Measurements from ENCODE around the gene DPYD. TPM values are rescaled to one million over a fixed set of nuclear protein-coding genes. Genes with fewer than 3 reads are reported as not detected.

DPYD gene
- total and polyA plus RNA-seq, 9 donors: 17.2 to 45.9 (median 38.7) TPM

- H3K36me3 ChIP-seq: no peaks in the 10 kb centered on the region
- no peak overlapping the region for H3K4me3 ChIP-seq
- 95 to 100% (median 96%) methylated on average over 5 of the region's 5 CpGs for WGBS, 3 donors
- DNase-seq: no peak
- intact Hi-C loops (cut with DNase I): no loop called here
- no peaks in the 10 kb centered on the region for H3K4me1 ChIP-seq (ENCODE audit: insufficient read depth)
- H3K27me3 ChIP-seq: no peaks in the 10 kb centered on the region
- no peak overlapping the region for H3K27ac ChIP-seq
- H3K9me3 ChIP-seq: no peaks in the 10 kb centered on the region
- TF ChIP-seq POLR2A (IDR thresholded peaks at IDR 0.05): no peak
- no peak for TF ChIP-seq EP300 (IDR thresholded peaks at IDR 0.05)
- TF ChIP-seq CTCF (IDR thresholded peaks at IDR 0.05): no peak
These were observed 76.2 kb downstream of the DPYD start for GRCh38 chr1:97844552-97845089.

DNA sequence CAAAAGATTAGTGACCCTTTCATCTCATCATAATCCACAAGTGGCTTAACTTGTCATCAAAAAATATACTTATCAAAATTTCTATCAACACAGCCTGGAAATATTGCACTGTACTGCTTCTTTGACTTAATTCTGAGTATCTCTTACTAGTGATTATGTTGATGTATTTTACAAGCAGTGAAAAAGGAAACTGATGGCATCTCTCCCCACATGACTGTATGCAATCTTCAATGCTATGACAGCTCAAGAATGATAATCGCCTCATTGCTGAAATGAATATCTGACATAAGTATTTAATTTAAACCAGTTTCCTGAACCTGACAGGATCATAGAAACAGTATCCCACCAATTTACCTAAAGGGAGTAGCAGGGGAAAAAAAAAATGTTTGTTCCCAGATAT, 79.5 kb downstream of the DPYD start:
- TF ChIP-seq POLR2A (IDR thresholded peaks at IDR 0.05) (no peak), CTCF (IDR thresholded peaks at IDR 0.05) (no peak), EP300 (IDR thresholded peaks at IDR 0.05) (no peak)
- DNase-seq: no peak
- Histone ChIP-seq H3K9me3 (no peaks in the 10 kb centered on the region), H3K27me3 (no peaks in the 10 kb centered on the region), H3K27ac (no peak overlapping the region), H3K4me3 (no peak overlapping the region), H3K4me1 (ENCODE audit: insufficient read depth) (no peaks in the 10 kb centered on the region), H3K36me3 (no peaks in the 10 kb centered on the region)
- 91 to 100% (median 99%) methylated on average over 1 of the region's 1 CpG for WGBS, 3 donors
- intact Hi-C loops (cut with DNase I): no loop called here

DNA sequence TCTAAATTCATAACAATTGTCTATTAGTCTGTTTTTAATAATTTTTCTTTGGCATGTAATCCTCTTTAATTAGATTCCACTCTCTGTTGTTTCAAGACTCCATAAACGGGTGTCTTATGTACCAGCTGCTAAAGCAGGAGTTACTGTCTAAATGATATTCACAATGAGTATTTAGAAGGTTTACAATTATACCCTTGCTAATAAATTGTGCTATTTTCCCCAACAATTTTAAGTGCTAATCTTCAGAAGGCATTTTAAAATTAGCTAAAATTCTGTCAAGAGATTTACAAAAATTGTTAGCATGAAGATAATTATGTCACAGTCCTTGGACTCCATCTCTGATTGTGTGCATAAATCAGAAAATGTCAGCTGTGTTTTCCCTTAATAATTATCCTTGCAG, 83.7 kb downstream of the DPYD start:
- Histone ChIP-seq H3K4me1 (ENCODE audit: insufficient read depth) (no peaks in the 10 kb centered on the region), H3K27me3 (no peaks in the 10 kb centered on the region), H3K9me3 (no peaks in the 10 kb centered on the region), H3K27ac (no peak overlapping the region), H3K4me3 (no peak overlapping the region), H3K36me3 (no peaks in the 10 kb centered on the region)
- 19 to 24% (median 22%) methylated on average over 1 of the region's 1 CpG for WGBS, 3 donors
- no peak for DNase-seq
- TF ChIP-seq POLR2A (IDR thresholded peaks at IDR 0.05) (no peak), EP300 (IDR thresholded peaks at IDR 0.05) (no peak), CTCF (IDR thresholded peaks at IDR 0.05) (no peak)
- intact Hi-C loops (cut with DNase I): no loop called here

GRCh38 chr1:97834899-97835298, 85.9 kb downstream of the DPYD start:
- no peak for TF ChIP-seq POLR2A (IDR thresholded peaks at IDR 0.05)
- TF ChIP-seq CTCF (IDR thresholded peaks at IDR 0.05): no peak
- TF ChIP-seq EP300 (IDR thresholded peaks at IDR 0.05): no peak
- intact Hi-C loops (cut with DNase I): no loop called here
- Histone ChIP-seq H3K4me3 (no peak overlapping the region), H3K4me1 (ENCODE audit: insufficient read depth) (no peaks in the 10 kb centered on the region), H3K9me3 (no peaks in the 10 kb centered on the region), H3K27me3 (no peaks in the 10 kb centered on the region), H3K27ac (no peak overlapping the region), H3K36me3 (no peaks in the 10 kb centered on the region)
- DNase-seq: no peak

Measured in ovary (tissue), 9 donors.